NCI-H1092 treated with DMSO at 0.1 percent for 48 hours (cell line): Measurements from ENCODE around the gene AFP.
"Not testable (repeated sequence)": the region's sequence is repeated elsewhere in the genome, so short reads cannot be mapped to it uniquely, and the experiment has no call there.

Source experiments
- DNase-seq: peaks from one replicate; lab custom pipeline; 2025; lab: John Stamatoyannopoulos, UW

Gene AFP

DNA sequence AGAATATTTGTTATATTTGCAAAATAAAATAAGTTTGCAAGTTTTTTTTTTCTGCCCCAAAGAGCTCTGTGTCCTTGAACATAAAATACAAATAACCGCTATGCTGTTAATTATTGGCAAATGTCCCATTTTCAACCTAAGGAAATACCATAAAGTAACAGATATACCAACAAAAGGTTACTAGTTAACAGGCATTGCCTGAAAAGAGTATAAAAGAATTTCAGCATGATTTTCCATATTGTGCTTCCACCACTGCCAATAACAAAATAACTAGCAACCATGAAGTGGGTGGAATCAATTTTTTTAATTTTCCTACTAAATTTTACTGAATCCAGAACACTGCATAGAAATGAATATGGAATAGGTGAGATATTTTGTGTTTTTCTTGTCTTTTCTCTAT lies at the start of gene AFP:
TSS of gene AFP (plus strand) at position 238 of the 400 bp plus-strand sequence. CDS start at position 280, 42 bp downstream.
- no peak for DNase-seq

- no peak for DNase-seq
These were observed 48.5 kb upstream of the AFP start for GRCh38 chr4:73387552-73387951.

- DNase-seq = no peak
These were observed 47.1 kb upstream of the AFP start for GRCh38 chr4:73388887-73389286.

DNA sequence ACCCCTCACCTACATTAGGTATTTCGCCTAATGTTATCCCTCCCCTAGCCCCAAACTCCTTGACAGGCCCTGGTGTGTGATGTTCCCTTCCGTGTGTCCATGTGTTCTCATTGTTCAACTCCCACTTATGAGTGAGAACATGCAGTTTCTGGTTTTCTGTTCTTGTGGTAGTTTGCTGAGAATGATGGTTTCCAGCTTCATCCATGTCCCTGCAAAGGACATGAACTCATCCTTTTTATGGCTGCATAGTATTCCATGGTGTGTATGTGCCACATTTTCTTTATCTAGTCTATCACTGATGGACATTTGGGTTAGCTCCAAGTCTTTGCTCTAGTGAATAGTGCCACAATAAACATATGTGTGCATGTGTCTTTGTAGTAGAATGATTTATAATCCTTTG lies 46.4 kb upstream of the AFP start:
- not testable (repeated sequence) for DNase-seq

DNA sequence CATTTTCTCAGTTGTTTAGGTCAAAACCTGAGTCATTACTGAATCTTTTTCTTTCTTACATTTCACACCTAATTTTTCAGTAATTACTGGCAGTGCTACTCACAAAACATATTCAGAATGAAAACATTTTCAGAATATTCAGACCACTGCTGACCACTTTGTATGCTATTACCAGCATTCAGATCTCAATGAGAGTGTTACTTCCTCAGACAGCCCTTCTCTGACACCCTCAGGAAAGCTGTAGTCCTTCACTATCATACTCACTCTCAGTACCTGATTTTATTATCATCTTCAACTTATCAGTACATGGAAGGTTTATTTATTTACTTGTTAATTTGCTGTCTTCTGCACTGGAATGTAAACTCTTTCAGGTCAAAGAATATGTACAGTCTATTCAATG lies 44.2 kb upstream of the AFP start:
- no peak for DNase-seq

DNA sequence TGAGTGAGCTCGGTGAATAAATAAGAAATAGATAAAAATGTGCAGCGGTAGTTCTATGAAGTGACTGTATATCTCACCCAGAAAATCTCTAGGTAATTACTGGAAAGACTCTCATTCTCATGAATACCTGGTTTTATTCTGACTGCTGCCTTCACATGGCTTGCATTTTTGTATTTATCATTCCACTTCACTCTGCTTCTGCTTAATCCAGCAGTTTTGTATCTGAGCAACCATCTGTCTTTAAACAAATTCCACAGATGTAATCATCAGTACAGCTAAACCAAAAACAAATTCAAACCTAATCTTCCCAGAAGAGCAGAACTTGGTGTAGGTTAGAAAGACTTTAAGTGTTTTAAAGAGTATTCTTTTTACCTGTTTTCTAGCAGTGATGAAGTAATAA lies 43.1 kb upstream of the AFP start:
- DNase-seq = no peak

- no peak for DNase-seq
These were observed 39.7 kb upstream of the AFP start for GRCh38 chr4:73396304-73396703.

GRCh38 chr4:73396993-73397972 lies 38.7 kb upstream of the AFP start:
- no peak for DNase-seq

GRCh38 chr4:73401412-73401811 lies 34.6 kb upstream of the AFP start:
- DNase-seq = no peak

DNA sequence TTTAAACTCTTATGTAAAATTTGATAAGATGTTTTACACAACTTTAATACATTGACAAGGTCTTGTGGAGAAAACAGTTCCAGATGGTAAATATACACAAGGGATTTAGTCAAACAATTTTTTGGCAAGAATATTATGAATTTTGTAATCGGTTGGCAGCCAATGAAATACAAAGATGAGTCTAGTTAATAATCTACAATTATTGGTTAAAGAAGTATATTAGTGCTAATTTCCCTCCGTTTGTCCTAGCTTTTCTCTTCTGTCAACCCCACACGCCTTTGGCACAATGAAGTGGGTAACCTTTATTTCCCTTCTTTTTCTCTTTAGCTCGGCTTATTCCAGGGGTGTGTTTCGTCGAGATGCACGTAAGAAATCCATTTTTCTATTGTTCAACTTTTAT lies 32.0 kb upstream of the AFP start, which contains the start of gene ALB:
TSS of gene ALB (plus strand) at position 246 of the 400 bp plus-strand sequence. CDS start at position 287, 41 bp downstream.
- no peak for DNase-seq

GRCh38 chr4:73404457-73404856 lies 31.6 kb upstream of the AFP start:
- DNase-seq = no peak

- no peak for DNase-seq
These were observed 30.9 kb upstream of the AFP start for GRCh38 chr4:73405138-73405537.

DNA sequence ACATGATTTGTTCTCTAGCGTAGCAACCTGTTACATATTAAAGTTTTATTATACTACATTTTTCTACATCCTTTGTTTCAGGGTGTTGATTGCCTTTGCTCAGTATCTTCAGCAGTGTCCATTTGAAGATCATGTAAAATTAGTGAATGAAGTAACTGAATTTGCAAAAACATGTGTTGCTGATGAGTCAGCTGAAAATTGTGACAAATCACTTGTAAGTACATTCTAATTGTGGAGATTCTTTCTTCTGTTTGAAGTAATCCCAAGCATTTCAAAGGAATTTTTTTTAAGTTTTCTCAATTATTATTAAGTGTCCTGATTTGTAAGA lies 29.5 kb upstream of the AFP start:
- no peak for DNase-seq

DNA sequence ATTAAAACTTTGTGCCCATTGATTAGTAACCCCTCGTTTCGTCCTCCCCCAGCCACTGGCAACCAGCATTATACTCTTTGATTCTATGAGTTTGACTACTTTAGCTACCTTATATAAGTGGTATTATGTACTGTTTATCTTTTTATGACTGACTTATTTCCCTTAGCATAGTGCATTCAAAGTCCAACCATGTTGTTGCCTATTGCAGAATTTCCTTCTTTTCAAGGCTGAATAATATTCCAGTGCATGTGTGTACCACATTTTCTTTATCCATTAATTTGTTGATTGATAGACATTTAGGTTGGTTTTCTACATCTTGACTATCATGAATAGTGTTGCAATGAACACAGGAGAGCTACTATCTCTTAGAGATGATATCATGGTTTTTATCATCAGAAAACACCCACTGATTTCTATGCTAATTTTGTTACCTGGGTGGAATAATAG lies 28.8 kb upstream of the AFP start:
- no peak for DNase-seq

- DNase-seq = no peak
These were observed 27.7 kb upstream of the AFP start for GRCh38 chr4:73408181-73408867.

DNA sequence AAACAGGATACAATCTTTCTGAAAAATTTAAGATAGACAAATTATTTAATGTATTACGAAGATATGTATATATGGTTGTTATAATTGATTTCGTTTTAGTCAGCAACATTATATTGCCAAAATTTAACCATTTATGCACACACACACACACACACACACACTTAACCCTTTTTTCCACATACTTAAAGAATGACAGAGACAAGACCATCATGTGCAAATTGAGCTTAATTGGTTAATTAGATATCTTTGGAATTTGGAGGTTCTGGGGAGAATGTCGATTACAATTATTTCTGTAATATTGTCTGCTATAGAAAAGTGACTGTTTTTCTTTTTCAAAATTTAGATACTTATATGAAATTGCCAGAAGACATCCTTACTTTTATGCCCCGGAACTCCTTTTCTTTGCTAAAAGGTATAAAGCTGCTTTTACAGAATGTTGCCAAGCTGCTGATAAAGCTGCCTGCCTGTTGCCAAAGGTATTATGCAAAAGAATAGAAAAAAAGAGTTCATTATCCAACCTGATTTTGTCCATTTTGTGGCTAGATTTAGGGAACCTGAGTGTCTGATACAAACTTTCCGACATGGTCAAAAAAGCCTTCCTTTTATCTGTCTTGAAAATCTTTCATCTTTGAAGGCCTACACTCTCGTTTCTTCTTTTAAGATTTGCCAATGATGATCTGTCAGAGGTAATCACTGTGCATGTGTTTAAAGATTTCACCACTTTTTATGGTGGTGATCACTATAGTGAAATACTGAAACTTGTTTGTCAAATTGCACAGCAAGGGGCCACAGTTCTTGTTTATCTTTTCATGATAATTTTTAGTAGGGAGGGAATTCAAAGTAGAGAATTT lies 26.8 kb upstream of the AFP start:
- DNase-seq = no peak

GRCh38 chr4:73409978-73410548 lies 26.0 kb upstream of the AFP start:
- DNase-seq = no peak

DNA sequence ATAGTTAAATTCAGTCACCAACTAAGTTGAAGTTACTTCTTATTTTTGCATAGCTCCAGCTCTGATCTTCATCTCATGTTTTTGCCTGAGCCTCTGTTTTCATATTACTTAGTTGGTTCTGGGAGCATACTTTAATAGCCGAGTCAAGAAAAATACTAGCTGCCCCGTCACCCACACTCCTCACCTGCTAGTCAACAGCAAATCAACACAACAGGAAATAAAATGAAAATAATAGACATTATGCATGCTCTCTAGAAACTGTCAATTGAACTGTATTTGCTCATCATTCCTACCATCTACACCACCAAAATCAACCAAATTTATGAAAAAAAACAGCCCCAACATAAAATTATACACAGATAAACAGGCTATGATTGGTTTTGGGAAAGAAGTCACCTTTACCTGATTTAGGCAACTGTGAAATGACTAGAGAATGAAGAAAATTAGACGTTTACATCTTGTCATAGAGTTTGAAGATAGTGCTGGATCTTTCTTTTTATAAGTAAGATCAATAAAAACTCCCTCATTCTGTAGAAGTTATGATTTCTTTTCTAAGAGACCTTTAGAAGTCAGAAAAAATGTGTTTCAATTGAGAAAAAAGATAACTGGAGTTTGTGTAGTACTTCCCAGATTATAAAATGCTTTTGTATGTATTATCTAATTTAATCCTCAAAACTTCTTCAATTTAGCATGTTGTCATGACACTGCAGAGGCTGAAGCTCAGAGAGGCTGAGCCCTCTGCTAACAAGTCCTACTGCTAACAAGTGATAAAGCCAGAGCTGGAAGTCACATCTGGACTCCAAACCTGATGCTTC lies 24.9 kb upstream of the AFP start:
- no peak for DNase-seq

DNA sequence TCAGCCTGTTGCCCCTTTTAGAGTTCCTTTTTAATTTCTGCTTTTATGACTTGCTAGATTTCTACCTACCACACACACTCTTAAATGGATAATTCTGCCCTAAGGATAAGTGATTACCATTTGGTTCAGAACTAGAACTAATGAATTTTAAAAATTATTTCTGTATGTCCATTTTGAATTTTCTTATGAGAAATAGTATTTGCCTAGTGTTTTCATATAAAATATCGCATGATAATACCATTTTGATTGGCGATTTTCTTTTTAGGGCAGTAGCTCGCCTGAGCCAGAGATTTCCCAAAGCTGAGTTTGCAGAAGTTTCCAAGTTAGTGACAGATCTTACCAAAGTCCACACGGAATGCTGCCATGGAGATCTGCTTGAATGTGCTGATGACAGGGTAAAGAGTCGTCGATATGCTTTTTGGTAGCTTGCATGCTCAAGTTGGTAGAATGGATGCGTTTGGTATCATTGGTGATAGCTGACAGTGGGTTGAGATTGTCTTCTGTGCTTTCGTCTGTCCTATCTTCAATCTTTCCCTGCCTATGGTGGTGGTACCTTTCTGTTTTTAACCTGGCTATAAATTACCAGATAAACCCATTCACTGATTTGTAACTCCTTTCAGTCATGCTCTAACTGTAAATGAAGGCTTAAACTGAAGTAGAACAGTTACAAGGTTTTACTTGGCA lies 24.1 kb upstream of the AFP start:
- no peak for DNase-seq

DNA sequence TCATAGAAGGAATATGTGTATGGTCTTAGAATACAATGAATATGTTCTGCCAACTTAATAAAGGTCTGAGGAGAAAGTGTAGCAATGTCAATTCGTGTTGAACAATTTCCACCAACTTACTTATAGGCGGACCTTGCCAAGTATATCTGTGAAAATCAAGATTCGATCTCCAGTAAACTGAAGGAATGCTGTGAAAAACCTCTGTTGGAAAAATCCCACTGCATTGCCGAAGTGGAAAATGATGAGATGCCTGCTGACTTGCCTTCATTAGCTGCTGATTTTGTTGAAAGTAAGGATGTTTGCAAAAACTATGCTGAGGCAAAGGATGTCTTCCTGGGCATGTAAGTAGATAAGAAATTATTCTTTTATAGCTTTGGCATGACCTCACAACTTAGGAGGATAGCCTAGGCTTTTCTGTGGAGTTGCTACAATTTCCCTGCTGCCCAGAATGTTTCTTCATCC lies 22.7 kb upstream of the AFP start:
- DNase-seq = no peak
